OCI-LY1 (cell line): ENCODE data around the gene SUCO.

Experiments used
- H2AFZ ChIP-seq: fragments of 200-600 bp; sonication (generic), shearing (Covaris generic); 2 replicates; pipeline ENCODE4 v1.6.0; 2014; ENCODE audit warnings: antibody characterized with exemption, mild to moderate bottlenecking, low read length
- H3F3A ChIP-seq: fragments of 200-600 bp; sonication (generic), shearing (Covaris generic); 2 replicates; pipeline ENCODE4 v1.6.0; 2014; ENCODE audit warnings: mild to moderate bottlenecking, antibody characterized with exemption, low read length, moderate library complexity; ENCODE audit not compliant: insufficient read depth
- H3K27ac ChIP-seq: fragments of 200-600 bp; sonication (generic); 2 replicates; pipeline ENCODE4 v1.5.1; 2014; ENCODE audit warnings: low read length, mixed run types, mild to moderate bottlenecking, low read depth; ENCODE audit not compliant: poor library complexity, severe bottlenecking
- H3K27me3 ChIP-seq: fragments of 200-600 bp; sonication (generic); 2 replicates; pipeline ENCODE4 v1.6.0; 2014; ENCODE audit warnings: antibody characterized with exemption, mild to moderate bottlenecking, low read length, moderate library complexity; ENCODE audit not compliant: insufficient read depth
- H3K36me3 ChIP-seq: fragments of 200-600 bp; sonication (generic); 2 replicates; pipeline ENCODE4 v1.6.1; 2014; ENCODE audit warnings: mild to moderate bottlenecking, antibody characterized with exemption, low read length, moderate library complexity, mixed read lengths; ENCODE audit not compliant: insufficient read depth
- H3K4me1 ChIP-seq: fragments of 200-600 bp; sonication (generic); 2 replicates; pipeline ENCODE4 v1.5.1; 2014; ENCODE audit warnings: mild to moderate bottlenecking, low read length, moderate library complexity; ENCODE audit not compliant: insufficient read depth, severe bottlenecking
- H3K4me2 ChIP-seq: fragments of 200-600 bp; sonication (generic), shearing (Covaris generic); 2 replicates; pipeline ENCODE4 v1.6.1; 2014; ENCODE audit warnings: low read length
- H3K4me3 ChIP-seq: fragments of 200-600 bp; sonication (generic); 2 replicates; pipeline ENCODE4 v1.5.1; 2014; ENCODE audit warnings: low read length, low read depth, mild to moderate bottlenecking, mixed read lengths; ENCODE audit not compliant: poor library complexity, severe bottlenecking
- H3K79me2 ChIP-seq: fragments of 200-600 bp; shearing (Covaris generic); 2 replicates; pipeline ENCODE4 v1.6.1; 2016; ENCODE audit warnings: mixed run types, low read length, mixed read lengths; ENCODE audit not compliant: insufficient read depth
- H3K9ac ChIP-seq: fragments of 200-600 bp; sonication (generic), shearing (Covaris generic); 2 replicates; pipeline ENCODE4 v1.6.1; 2014; ENCODE audit warnings: mild to moderate bottlenecking, low read length, mixed read lengths
- H3K9me2 ChIP-seq: fragments of 200-600 bp; sonication (generic), shearing (Covaris generic); 2 replicates; pipeline ENCODE4 v1.6.1; 2014; ENCODE audit warnings: low read depth, mild to moderate bottlenecking, low read length, mixed read lengths
- H3K9me3 ChIP-seq: fragments of 200-600 bp; shearing (Covaris generic); 2 replicates; pipeline ENCODE4 v1.6.1; 2014; ENCODE audit warnings: low read length, mixed read lengths
- H4K20me1 ChIP-seq: fragments of 200-600 bp; sonication (generic), shearing (Covaris generic); 2 replicates; pipeline ENCODE4 v1.6.0; 2016; ENCODE audit warnings: mild to moderate bottlenecking, low read length; ENCODE audit not compliant: insufficient read depth
- EZH2 ChIP-seq: fragments of 200-600 bp; sonication (generic), shearing (Covaris generic); IDR thresholded peaks from 2 replicates; pipeline ENCODE4 v1.8.0; 2017; ENCODE audit warnings: borderline replicate concordance, mixed run types, mild to moderate bottlenecking, antibody characterized with exemption, low read length, moderate library complexity, mixed read lengths
- TF ChIP-seq, protein P1 (sequence below): fragments of 200-600 bp; sonication (generic), shearing (Covaris generic); IDR thresholded peaks from 2 replicates; pipeline ENCODE4 v1.5.1; 2017; ENCODE audit warnings: mild to moderate bottlenecking, antibody characterized with exemption, low read length, moderate library complexity, mixed read lengths

Gene SUCO

GRCh38 chr1:172556461-172556860, 23.5 kb downstream of the SUCO start:
- H4K20me1 ChIP-seq, result no peaks in the 10 kb centered on the region
- no peaks in the 10 kb centered on the region for H3K9me3 ChIP-seq
- no peak overlapping the region for H3K4me2 ChIP-seq
- peaks cover 5% of the 10 kb centered on the region for H3K4me1 ChIP-seq
- H3K36me3 ChIP-seq, result peaks cover 66% of the 10 kb centered on the region
- no peak overlapping the region for H3K4me3 ChIP-seq
- no peaks in the 10 kb centered on the region for H3F3A ChIP-seq
- H3K79me2 ChIP-seq, result peaks cover 11% of the 10 kb centered on the region
- H3K27me3 ChIP-seq, result no peaks in the 10 kb centered on the region
- no peaks in the 10 kb centered on the region for H3K9me2 ChIP-seq
- H3K27ac ChIP-seq, result no peak overlapping the region
- no peak overlapping the region for H2AFZ ChIP-seq
- TF ChIP-seq EZH2, result no peak
- TF ChIP-seq, protein P1, sequence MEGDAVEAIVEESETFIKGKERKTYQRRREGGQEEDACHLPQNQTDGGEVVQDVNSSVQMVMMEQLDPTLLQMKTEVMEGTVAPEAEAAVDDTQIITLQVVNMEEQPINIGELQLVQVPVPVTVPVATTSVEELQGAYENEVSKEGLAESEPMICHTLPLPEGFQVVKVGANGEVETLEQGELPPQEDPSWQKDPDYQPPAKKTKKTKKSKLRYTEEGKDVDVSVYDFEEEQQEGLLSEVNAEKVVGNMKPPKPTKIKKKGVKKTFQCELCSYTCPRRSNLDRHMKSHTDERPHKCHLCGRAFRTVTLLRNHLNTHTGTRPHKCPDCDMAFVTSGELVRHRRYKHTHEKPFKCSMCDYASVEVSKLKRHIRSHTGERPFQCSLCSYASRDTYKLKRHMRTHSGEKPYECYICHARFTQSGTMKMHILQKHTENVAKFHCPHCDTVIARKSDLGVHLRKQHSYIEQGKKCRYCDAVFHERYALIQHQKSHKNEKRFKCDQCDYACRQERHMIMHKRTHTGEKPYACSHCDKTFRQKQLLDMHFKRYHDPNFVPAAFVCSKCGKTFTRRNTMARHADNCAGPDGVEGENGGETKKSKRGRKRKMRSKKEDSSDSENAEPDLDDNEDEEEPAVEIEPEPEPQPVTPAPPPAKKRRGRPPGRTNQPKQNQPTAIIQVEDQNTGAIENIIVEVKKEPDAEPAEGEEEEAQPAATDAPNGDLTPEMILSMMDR, result no peak
- no peak overlapping the region for H3K9ac ChIP-seq

DNA sequence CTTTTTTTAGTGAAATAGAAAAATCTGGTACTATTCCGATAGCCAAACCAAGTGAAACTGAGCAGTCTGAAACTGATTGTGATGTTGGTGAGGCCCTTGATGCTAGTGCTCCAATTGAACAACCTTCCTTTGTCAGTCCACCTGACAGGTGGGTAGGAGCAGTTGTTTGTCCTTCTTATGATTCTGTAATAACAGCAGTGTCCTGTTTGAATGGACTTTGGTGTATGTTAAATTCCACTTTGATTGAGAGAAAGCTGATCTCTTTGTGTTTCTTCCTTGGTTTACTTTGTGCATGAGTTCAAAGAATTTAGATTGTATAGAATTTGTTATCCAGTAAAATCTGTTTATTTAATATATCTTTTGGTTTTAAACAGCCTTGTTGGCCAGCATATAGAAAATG, 24.3 kb downstream of the SUCO start:
- Histone ChIP-seq H3K9me2 (no peaks in the 10 kb centered on the region), H2AFZ (no peak overlapping the region), H3K9ac (no peak overlapping the region), H3K9me3 (no peaks in the 10 kb centered on the region), H3K27me3 (no peaks in the 10 kb centered on the region), H3K4me3 (no peak overlapping the region), H4K20me1 (no peaks in the 10 kb centered on the region), H3K36me3 (peaks cover 74% of the 10 kb centered on the region), H3K27ac (no peak overlapping the region), H3K4me2 (no peak overlapping the region), H3F3A (no peaks in the 10 kb centered on the region), H3K79me2 (peaks cover 3% of the 10 kb centered on the region; the same call in 1 of the 2 replicates), H3K4me1 (peaks cover 5% of the 10 kb centered on the region)
- TF ChIP-seq, protein P1, result no peak
- no peak for TF ChIP-seq EZH2

- Histone ChIP-seq H3K9ac (no peak overlapping the region), H3K9me2 (no peaks in the 10 kb centered on the region), H2AFZ (no peak overlapping the region), H3K36me3 (peaks cover 91% of the 10 kb centered on the region), H3K9me3 (no peaks in the 10 kb centered on the region), H3K4me1 (peaks cover 5% of the 10 kb centered on the region), H3K4me2 (no peak overlapping the region), H3K4me3 (no peak overlapping the region), H3K79me2 (no peaks in the 10 kb centered on the region), H3K27me3 (no peaks in the 10 kb centered on the region), H3F3A (no peaks in the 10 kb centered on the region), H4K20me1 (no peaks in the 10 kb centered on the region), H3K27ac (no peak overlapping the region)
- TF ChIP-seq EZH2, result no peak
- TF ChIP-seq, protein P1, result no peak
These were observed 26.7 kb downstream of the SUCO start for GRCh38 chr1:172559572-172560210.
